GM19397 (cell line): Measurements from ENCODE around the gene KIZ.

Experiments used
- ATAC-seq: cut with Tn5 transposase; IDR thresholded peaks from one replicate; pipeline ENCODE4 v1.9.1; 2021; ENCODE audit warnings: mild to moderate bottlenecking, moderate library complexity; ENCODE audit not compliant: unreplicated experiment

KIZ gene

GRCh38 chr20:21174516-21175239 is 48.8 kb downstream of the KIZ start:
- no peak for ATAC-seq

- ATAC-seq, result no peak
Measured at GRCh38 chr20:21175433-21175832, 49.6 kb downstream of the KIZ start.

GRCh38 chr20:21177767-21178166 is 51.9 kb downstream of the KIZ start:
- ATAC-seq, result no peak

- ATAC-seq, result no peak
Measured at GRCh38 chr20:21179757-21180156, 53.9 kb downstream of the KIZ start.

- no peak for ATAC-seq
Measured at GRCh38 chr20:21180248-21180647, 54.4 kb downstream of the KIZ start.

GRCh38 chr20:21181028-21181427 is 55.1 kb downstream of the KIZ start:
- ATAC-seq, result no peak

- no peak for ATAC-seq
Measured at GRCh38 chr20:21182832-21183563, 57.1 kb downstream of the KIZ start.

GRCh38 chr20:21183722-21184121 is 57.8 kb downstream of the KIZ start:
- ATAC-seq, result no peak

GRCh38 chr20:21184819-21185218 is 58.9 kb downstream of the KIZ start:
- no peak for ATAC-seq

GRCh38 chr20:21185849-21186248 is 60.0 kb downstream of the KIZ start:
- no peak for ATAC-seq

- ATAC-seq, result no peak
Measured at GRCh38 chr20:21189761-21190523, 64.1 kb downstream of the KIZ start.

GRCh38 chr20:21190869-21191268 is 65.0 kb downstream of the KIZ start:
- ATAC-seq, result no peak

GRCh38 chr20:21191839-21192238 is 66.0 kb downstream of the KIZ start:
- no peak for ATAC-seq

GRCh38 chr20:21202259-21202658 is 76.4 kb downstream of the KIZ start:
- ATAC-seq, result no peak

- ATAC-seq, result no peak
Measured at GRCh38 chr20:21203088-21203656, 77.3 kb downstream of the KIZ start.

- no peak for ATAC-seq
Measured at GRCh38 chr20:21206584-21206983, 80.7 kb downstream of the KIZ start.

- no peak for ATAC-seq
Measured at GRCh38 chr20:21208999-21209398, 83.1 kb downstream of the KIZ start.

- no peak for ATAC-seq
Measured at GRCh38 chr20:21209668-21210067, 83.8 kb downstream of the KIZ start.

- no peak for ATAC-seq
Measured at GRCh38 chr20:21213691-21214090, 87.8 kb downstream of the KIZ start.

GRCh38 chr20:21214431-21214830 is 88.5 kb downstream of the KIZ start:
- ATAC-seq, result no peak

GRCh38 chr20:21219686-21220085 is 93.8 kb downstream of the KIZ start:
- no peak for ATAC-seq
